DMS114 treated with DMSO at 0.1 percent for 48 hours (cell line): ENCODE measurements around the gene GOLGA8K.
"Not testable (repeated sequence)": the region's sequence is repeated elsewhere in the genome, so short reads cannot be mapped to it uniquely, and the experiment has no call there.

Experiments
- DNase-seq: peaks from one replicate; lab custom pipeline; 2025; ENCODE audit not compliant: unreplicated experiment; lab: John Stamatoyannopoulos, UW

Gene GOLGA8K

DNA sequence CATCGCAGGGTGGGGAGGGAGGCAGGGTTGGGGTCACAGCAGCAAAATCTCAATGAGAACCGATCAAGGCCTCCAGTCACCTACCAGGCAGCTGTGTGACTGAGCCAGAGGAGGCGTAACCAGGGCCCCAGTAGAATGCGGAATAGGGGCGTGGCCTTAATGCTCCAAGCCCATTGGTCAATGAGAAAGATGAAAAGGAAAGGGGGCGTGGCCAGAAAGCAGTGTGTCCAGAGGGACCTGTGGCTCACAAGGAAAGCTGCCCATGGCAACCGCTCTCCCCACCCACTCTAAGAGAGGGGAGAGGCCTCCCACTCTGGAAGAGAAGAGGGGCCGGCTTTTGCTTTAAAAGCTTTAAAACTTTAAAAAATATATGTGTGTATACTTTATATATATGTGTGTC lies at the start of gene GOLGA8K:
TSS of gene GOLGA8K (minus strand) at position 101 of the 400 bp plus-strand sequence. CDS start at position 3, 98 bp downstream.
- DNase-seq = not testable (repeated sequence)

- DNase-seq = not testable (repeated sequence)
These were observed 37.4 kb upstream of the GOLGA8K start for GRCh38 chr15:32440445-32440977.

GRCh38 chr15:32434102-32434963 lies 31.2 kb upstream of the GOLGA8K start:
- not testable (repeated sequence) for DNase-seq

- not testable (repeated sequence) for DNase-seq
These were observed 24.5 kb upstream of the GOLGA8K start for GRCh38 chr15:32427635-32428034.

DNA sequence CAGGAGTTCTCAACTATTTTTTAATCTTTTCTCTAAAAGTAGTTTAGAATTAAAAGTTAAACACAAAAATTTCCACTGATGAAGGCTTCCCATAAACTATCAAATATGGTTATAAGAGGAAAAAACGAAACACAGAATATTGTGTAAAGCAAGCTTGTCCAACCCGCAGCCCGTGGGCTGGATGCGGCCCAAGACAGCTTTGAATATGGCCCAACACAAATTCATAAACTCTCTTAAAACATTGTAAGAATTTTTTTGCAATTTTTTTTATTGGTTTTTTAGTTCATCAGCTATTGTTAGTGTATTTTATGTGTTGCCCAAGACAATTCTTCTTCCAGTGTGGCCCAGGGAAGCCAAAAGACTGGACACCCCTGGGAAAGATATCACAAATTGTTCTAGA lies 23.4 kb upstream of the GOLGA8K start:
- DNase-seq = not testable (repeated sequence)

GRCh38 chr15:32407903-32408302 lies 4.8 kb upstream of the GOLGA8K start:
- DNase-seq = not testable (repeated sequence)

GRCh38 chr15:32396522-32396921 lies 6.6 kb downstream of the GOLGA8K start:
- not testable (repeated sequence) for DNase-seq

DNA sequence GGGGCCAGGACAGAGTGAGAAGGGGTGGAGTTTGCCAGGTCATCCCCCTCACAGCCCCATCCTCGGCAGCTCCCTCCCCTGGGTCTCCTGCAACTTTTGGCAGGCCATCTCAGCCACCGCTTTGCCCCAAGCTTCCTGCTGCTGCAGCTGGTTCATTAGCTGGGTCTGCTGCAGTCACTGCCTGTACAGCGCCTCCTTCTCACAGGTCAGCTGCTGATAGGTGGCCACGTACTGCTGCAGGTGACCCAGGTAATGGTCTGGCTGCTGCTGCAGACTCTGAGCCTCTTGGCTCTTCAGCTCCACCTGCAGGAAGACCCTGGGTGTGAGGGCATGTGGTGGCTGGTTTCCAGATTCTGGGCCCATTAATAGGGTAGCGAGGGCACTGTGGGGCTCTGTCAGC lies 8.3 kb downstream of the GOLGA8K start:
- not testable (repeated sequence) for DNase-seq

- not testable (repeated sequence) for DNase-seq
These were observed 14.9 kb downstream of the GOLGA8K start for GRCh38 chr15:32388050-32388648.

DNA sequence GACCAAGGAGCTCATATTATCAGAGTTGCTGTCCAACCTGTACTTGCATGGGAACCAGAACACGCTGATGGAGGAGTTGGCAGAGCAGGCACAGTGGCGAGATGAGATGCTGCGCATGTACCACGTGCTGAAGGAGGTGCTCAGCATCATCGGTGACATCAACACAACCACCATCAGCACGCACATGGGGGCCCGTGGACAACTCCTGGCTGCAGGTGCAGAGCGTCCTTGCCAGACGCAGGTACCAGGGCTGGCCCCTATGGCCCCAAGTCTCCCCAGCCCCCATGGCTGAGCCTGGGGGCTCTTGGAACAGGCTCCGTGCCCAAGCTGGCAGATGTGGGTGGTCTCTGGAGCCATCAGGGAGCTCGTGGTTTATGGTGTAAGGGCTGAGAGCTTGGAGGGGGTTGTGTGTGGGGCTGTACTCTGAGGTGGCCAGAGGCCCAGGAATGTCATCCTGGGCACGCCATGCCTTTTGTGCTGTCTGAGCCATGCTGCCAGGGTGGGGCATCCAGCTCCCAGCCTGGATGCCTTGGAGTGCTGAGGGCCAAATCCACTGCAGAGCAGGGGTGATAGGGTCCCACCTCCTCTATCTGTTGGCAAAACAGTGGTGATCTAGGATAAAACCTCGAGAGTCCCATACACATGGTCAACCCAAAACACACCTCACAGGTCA lies 17.1 kb downstream of the GOLGA8K start:
- DNase-seq = not testable (repeated sequence)

- DNase-seq = not testable (repeated sequence)
These were observed 28.9 kb downstream of the GOLGA8K start for GRCh38 chr15:32374185-32374584.

GRCh38 chr15:32373707-32374106 lies 29.4 kb downstream of the GOLGA8K start:
- DNase-seq = not testable (repeated sequence)

DNA sequence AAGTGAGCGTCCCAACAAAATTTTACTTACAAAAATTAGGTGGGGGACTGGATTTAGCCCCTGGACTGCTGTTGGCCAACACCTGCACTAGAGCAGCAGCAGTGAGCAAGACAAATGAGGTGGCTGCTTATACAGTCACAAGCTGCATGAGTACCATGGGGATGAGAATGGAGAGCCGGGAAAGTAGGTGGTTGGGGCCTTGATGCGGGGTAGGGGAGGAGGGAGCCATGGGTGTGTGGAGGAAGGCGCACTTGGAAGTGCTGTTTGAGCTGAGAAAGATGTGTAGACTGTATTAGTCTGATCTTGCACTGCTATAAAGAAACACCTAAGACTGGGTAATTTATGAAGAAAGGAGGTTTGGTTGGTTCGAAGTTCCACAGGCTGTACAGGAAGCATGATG lies 31.0 kb downstream of the GOLGA8K start:
- not testable (repeated sequence) for DNase-seq

- DNase-seq = not testable (repeated sequence)
These were observed 32.6 kb downstream of the GOLGA8K start for GRCh38 chr15:32370526-32370925.

- not testable (repeated sequence) for DNase-seq
These were observed 33.0 kb downstream of the GOLGA8K start for GRCh38 chr15:32370064-32370463.

DNA sequence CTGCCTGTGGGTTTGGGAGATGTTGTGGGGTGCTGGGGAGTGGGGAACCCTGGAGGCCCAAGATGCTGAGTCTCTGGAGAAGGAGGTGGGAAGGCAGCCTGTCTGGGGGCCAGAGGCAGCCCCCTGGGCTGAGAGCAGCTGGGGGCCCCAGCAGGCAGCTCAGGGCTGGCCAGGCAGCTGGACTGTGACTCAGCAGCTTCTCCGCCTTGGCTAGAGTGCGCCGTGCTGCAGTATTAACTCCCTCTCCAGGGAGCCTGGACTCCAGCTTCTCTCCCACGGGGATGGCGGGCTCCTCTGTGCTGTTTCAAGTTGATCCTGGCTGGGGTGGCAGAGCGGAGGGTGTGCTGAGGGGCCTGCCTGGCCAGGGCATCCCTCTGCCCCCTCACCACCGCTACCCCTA lies 36.6 kb downstream of the GOLGA8K start:
- DNase-seq = not testable (repeated sequence)

GRCh38 chr15:32365955-32366354 lies 37.1 kb downstream of the GOLGA8K start:
- DNase-seq = not testable (repeated sequence)

GRCh38 chr15:32364944-32365343 lies 38.1 kb downstream of the GOLGA8K start:
- DNase-seq = not testable (repeated sequence)

GRCh38 chr15:32363449-32363848 lies 39.6 kb downstream of the GOLGA8K start:
- DNase-seq = not testable (repeated sequence)

GRCh38 chr15:32361662-32362061 lies 41.4 kb downstream of the GOLGA8K start:
- not testable (repeated sequence) for DNase-seq

DNA sequence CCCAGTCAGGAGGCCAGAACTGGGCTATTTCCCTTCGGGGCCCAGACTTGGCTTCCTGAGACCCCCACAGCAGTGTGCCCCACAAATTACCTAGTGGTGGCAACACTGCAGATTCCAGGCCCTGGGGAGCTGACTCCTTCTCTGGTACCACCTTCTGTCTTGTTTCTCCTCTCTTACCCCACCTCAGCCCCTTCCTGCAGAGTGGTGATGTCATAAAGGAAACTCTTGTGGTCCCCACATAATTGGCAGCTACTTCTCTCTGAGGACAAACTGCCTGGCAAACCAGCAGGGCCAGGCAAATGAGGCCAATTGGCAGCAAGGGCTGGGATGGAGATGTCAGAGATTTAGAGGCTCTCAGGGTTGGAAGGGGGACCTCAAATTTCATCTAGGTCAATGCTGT lies 44.6 kb downstream of the GOLGA8K start:
- not testable (repeated sequence) for DNase-seq
